T-helper 22 cell (primary cell): ENCODE results near the gene AHDC1.
"Not testable (repeated sequence)": the region's sequence is repeated elsewhere in the genome, so short reads cannot be mapped to it uniquely, and the experiment has no call there.

ENCODE experiments used
- DNase-seq: peaks from one replicate; pipeline ENCODE4 v3.0.0-alpha.2; 2020; ENCODE audit warnings: low read depth

The AHDC1 gene

GRCh38 chr1:27563341-27563590 lies 40.7 kb downstream of the AHDC1 start:
- DNase-seq = no peak

GRCh38 chr1:27562534-27563340 lies 41.2 kb downstream of the AHDC1 start:
- no peak for DNase-seq

GRCh38 chr1:27562021-27562420 lies 41.9 kb downstream of the AHDC1 start:
- DNase-seq = no peak

- DNase-seq = no peak
Observed at GRCh38 chr1:27561124-27561899, 42.6 kb downstream of the AHDC1 start.

- no peak for DNase-seq
Observed at GRCh38 chr1:27560268-27561123, 43.4 kb downstream of the AHDC1 start.

GRCh38 chr1:27559466-27560030 lies 44.4 kb downstream of the AHDC1 start:
- DNase-seq = no peak

- DNase-seq = no peak
Observed at GRCh38 chr1:27557596-27558340, 46.2 kb downstream of the AHDC1 start.

- DNase-seq = peak; percentile 45
Observed at GRCh38 chr1:27556781-27557595, 47.0 kb downstream of the AHDC1 start.

GRCh38 chr1:27556435-27556780 lies 47.5 kb downstream of the AHDC1 start:
- no peak for DNase-seq

GRCh38 chr1:27555700-27556424 lies 48.1 kb downstream of the AHDC1 start:
- no peak for DNase-seq

GRCh38 chr1:27554759-27555699 lies 48.9 kb downstream of the AHDC1 start:
- no peak for DNase-seq

- DNase-seq = no peak
Observed at GRCh38 chr1:27554293-27554692, 49.7 kb downstream of the AHDC1 start.

- DNase-seq = not testable (repeated sequence)
Observed at GRCh38 chr1:27553823-27554222, 50.1 kb downstream of the AHDC1 start.

GRCh38 chr1:27552911-27553420 lies 51.0 kb downstream of the AHDC1 start:
- no peak for DNase-seq

GRCh38 chr1:27551953-27552312 lies 52.0 kb downstream of the AHDC1 start:
- DNase-seq = no peak

GRCh38 chr1:27551170-27551952 lies 52.6 kb downstream of the AHDC1 start:
- no peak for DNase-seq

GRCh38 chr1:27550510-27551169 lies 53.3 kb downstream of the AHDC1 start:
- no peak for DNase-seq
